GM19099 (cell line): Measurements from ENCODE around the gene UBQLN1.

Source experiments
- POLR2A ChIP-seq: IDR thresholded peaks from 3 replicates; pipeline ENCODE4 v1.6.1; 2011; ENCODE audit warnings: low read depth; ENCODE audit not compliant: insufficient read length; ENCODE audit errors: extremely low read depth

Gene UBQLN1

DNA sequence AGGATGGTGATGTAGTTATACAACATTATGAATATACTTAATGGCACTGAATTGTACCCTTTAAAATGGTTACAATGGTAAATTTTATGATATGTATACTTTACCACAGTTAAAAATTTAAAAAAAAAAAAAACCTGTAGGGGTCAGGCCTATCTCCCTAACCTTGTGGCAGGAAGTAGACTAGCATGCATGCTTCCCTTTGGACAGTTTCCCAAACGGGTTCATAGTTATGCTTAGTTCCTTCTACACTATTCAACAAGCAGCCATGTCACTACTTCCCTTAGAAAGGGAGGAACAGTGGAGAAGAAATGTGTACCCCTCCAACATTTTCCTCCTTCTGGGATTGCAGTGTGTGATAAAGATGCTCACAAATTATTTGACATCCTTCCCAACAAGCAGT is 52.3 kb downstream of the UBQLN1 start:
- no peak for TF ChIP-seq POLR2A

DNA sequence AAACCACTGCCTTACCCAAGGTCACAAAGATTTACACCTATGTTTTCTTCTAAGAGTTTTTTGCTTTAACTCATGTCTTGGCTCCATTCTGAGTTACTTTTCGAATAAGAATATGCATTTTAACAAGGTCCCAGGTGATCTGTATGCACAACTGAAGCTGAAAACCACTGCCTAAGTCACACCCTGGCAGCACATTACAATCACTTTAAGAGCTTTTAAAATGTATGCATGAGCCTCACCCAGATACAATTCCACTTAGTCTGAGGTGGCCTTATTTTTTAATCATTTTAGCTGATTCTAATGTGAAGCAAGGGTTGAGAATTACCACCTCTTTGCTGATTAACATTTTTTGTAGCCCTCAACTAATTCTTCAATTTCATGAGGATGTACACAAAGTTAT is 55.3 kb downstream of the UBQLN1 start:
- no peak for TF ChIP-seq POLR2A

DNA sequence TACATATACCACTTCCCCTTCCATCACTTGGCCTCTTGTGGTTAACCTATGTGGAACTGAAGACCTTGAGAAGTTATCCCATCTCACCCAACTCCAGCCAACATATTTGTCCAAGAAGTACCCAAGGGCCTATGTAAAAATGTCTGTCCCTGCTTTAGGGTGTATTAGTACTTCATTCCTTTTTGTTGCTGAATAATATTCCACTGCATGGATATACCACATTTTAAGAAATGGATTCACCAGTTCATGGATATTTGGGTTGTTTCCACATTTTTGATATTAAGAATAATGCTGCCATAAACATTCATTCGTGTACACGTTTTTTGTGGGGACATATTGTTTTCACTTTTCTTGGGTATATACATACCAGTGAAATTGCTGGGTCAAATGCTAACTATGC is 56.2 kb downstream of the UBQLN1 start:
- no peak for TF ChIP-seq POLR2A

DNA sequence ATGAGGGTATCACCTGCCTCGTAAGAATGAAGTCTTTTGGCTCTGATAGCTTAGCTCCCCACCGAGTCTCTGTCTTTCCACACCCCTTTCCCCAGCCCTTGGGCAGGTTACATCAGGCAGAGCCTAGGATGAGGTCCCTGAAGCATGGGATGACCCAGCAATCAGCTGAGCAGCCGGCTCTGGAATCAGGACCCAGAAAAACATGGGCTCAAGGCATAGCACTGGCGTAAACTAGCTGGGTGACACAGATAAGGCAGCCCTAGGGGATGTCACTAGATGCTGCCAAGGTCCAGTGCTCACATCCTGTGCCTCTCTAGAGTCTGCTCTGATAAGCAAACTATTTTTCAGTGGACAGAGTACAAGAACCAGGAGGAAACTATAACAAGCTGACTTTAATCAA is 58.2 kb downstream of the UBQLN1 start:
- TF ChIP-seq POLR2A = no peak

DNA sequence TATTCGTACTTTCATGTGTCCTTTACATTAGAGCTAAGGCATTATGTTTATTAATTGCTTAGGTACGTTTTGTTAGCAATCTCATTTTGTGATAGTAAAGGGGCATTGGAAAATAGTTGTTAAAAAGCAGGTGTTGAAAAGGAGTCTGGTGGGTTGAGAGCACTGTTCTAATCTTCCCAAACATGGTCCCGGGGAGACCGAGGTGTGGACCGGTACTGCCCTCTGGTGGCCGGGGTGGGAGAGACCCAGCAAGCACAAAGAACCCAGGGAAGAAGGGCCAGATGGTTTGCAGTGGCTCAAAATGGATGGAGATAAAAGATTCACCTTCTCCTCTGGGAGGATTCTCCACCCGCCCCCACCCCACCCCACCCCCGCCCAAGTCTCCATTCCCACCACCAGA is 58.7 kb downstream of the UBQLN1 start:
- TF ChIP-seq POLR2A = no peak

DNA sequence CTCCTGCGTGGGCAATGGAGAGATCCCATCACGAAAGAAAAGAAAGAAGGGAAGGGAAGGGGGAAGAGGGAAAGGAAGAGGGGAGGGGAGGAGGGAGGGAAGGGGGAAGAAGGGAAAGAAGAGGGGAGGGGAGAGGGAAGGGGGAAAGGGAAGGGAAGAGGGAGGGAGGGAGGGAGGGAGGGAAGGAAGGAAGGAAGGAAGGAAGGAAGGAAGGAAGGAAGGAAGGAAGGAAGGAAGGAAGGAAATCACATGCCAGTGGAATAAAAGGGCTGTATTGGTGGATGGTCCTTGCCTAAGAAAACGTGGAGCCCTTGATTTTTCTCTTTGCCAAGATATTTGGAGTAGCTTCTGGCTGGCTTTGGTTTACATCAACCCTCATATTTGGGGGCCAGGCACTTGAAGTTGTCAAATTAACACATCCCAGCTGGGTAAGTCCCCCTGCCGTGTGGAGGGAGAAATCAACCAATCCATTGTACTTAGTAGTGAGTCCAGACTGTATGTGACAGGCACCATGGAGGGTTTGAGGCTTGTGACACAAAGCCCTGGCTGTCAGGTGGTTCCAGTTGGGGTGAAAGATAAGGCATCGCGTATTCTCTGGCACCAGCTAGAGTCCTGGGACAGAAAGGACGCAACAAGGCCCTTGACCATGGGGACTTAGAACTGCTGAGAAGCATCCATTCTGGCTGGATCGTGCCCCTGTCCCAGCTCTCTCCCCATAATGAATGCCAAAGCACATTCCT is 61.1 kb downstream of the UBQLN1 start:
- no peak for TF ChIP-seq POLR2A

DNA sequence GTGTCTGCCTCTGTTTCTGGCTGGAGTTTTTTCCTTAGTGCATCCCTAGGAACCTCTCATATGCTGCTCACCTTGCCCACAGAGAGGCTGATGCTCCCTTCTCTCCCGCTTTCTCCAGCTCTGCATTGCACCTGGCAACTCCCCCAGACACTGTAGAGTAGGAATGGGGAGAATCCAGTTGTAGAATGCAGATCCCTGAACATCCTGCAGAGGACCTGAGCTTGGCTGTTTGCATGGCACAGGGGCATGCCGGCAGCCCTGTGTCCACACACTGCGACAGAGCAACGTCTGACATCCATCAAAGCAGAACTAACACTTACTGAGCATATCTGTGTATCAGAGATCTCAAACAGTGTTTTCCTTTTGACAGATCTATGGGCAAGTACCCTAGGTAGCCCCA is 65.0 kb downstream of the UBQLN1 start:
- TF ChIP-seq POLR2A = no peak

DNA sequence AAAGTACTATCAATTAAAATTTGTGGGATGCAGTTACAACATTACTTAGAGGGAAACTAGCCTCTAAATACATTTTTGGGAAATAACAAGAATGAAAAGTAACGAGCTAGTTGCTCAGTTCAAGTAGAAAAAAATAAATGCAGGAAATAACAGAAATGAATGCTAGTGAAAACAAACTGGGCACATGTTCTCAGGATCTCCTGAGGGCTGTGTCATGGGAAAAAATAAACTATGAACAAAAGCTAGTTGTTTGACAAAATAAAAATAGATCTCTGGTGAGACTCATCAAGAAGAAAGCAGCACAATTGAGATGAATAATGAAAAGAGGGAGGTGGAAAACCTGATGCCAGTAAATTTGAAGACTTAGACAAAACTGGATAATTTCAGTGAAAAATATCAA is 68.5 kb downstream of the UBQLN1 start:
- no peak for TF ChIP-seq POLR2A

DNA sequence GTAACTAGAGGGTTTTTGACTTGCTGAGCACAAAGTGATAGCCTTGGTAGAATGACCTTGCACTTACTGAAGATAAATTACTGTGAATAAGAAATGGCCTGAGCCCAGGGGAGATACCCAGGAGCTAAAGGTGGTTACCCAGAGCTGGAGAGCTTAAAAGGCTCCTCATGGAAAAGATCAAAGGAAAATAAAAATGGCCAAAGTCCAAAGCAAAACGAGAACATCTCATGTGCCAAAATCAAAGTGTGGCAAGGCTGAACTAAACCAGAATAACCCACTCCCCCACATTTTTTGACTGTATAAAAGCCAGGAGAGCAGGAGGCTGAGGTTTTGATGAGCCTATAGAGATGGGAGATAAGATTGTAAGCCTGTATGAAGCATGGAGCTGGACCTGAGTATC is 70.4 kb downstream of the UBQLN1 start:
- TF ChIP-seq POLR2A = no peak

DNA sequence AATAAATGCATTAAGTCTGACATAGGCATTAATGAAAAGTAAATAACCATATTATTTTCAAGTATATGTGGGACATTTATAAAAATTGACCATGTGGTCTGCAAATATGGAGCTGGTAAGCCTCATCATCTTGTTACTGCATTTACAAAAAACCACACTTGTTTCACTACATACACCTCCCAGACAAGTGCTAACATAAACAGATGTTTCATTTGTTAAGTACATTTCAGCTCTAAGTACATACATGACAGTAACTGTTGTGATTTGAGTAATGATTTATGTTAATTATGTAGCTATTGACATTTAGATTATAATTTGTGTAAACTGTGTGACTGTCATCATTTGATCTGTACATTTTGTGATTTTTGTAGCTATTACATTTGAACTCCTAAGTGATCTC is 70.9 kb downstream of the UBQLN1 start:
- TF ChIP-seq POLR2A = no peak

DNA sequence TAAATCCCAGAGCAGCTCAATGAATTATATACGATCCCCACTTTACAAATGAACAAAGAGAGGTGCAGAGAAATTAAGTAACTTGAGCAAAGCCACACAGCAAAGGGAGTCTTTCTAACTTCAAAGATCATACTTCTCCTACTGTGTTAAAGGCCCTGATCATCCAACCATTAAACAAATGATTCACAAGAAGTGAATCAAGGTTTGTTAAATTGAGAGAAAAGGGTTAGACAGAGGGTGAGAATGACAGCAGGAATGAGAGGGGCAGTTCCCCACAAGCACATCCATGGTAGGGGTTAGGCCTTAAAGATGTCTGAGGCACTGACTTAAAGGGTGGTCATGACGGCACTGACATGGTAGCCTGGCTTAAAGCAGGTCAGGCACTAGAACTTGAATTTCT is 74.1 kb downstream of the UBQLN1 start:
- no peak for TF ChIP-seq POLR2A

DNA sequence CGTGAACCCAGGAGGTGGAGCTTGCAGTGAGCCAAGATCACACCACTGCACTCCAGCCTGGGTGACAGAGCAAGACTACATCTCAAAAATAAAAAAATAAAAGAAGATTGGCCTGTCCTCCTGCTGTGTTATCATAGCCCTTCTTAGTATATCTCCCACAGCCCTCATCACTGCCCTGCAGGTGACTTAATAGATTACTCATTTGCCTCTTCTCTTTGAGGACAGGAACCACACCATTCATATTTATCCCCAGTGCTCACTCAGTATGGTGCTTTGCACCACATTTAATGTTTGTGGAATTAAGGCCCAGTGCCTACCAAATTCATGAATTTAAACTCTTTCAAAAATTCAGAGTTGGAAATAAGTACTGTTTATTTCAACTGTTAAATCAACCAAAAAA is 74.5 kb downstream of the UBQLN1 start:
- no peak for TF ChIP-seq POLR2A

DNA sequence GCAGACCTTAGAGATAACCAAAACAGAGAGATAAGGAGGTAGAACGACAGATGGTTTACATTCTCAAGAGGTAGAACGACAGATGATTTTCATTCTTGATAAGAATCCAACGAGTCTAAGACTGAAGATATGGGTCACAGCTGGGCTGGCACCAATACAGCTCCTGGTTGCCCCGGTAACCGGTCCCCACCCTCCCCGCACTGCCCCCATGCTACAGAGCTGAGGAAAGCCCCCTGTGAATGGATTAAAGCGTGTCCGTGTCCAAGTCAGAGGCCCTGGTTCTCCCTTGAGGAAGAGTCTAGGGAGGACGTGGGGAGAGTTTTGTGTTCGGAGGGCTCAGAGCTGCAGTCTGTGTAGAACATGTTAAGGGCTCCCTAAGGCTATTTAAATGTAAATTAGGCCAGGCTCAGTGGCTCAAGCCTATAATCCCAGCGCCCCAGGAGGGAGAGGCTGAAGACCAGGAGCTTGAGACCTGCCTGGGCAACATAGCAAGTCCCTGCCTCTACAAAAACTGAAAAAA is 76.8 kb downstream of the UBQLN1 start:
- TF ChIP-seq POLR2A = no peak

DNA sequence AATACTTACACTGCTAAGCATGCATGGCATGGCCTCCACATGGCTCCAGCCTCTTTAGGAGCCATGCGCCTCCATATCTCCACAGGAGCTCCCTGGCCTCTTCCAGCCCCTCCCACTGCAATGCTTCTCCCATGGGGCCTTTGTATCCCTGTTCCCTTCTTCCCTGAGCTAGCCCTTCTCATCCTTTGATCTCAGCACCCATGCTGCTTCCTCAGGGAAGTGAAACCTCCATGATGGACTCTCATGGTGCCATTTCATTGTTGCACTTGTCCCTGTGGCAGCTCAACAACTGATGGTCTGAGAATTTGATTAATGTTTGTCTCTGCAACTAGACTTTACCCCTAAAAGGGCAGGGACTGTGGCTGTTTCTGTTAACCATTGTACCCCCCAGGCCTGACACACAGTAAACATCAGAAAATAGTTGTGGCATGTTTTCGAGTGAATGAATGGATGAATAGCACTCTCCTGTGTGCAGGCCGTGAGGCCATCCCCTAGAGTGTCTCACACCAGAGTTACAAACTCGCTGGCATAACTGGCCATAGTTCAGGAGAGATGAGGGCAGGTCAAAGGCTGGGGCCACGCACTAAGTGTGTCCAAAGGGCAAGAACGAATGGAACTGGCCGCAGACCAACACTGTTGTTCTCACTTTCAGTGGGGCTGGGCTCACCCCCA is 78.2 kb downstream of the UBQLN1 start:
- TF ChIP-seq POLR2A = no peak

DNA sequence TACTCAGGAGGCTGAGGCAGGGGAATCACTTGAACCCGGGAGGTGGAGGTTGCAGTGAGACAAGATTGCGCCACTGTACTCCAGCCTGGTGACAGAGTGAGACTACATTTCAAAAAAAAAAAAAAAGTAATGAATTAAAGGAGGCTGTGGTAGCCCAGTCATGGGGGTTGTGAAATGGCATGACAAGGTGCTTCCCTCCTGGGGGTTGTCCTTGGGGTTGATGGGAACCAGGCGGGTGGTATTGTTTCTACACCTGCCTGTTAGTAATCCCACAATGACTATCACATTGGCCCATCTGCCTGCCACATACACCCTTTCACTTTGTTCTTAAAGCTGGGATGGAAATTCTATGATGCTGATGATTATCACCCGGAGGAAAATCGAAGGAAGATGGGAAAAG is 79.2 kb downstream of the UBQLN1 start:
- TF ChIP-seq POLR2A = no peak

DNA sequence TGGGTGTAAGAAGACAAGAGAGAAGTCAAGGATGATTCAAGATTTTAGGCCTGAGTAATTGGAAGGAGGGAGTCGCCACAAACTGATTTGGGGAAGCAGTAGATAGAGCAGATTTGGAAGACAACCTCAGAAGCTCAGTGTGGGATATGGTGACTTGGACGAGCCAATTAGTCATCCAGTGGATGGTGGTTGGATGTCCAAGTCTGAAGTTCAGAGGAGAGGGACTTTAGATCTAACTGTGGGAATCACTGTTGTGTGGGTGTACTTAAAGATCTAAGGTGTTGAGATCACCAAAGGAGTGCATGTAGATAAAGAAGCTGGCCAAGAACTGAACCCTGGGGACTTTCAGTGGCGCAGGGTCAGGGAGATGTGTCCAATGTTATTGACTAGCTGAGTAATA is 82.6 kb downstream of the UBQLN1 start:
- no peak for TF ChIP-seq POLR2A

DNA sequence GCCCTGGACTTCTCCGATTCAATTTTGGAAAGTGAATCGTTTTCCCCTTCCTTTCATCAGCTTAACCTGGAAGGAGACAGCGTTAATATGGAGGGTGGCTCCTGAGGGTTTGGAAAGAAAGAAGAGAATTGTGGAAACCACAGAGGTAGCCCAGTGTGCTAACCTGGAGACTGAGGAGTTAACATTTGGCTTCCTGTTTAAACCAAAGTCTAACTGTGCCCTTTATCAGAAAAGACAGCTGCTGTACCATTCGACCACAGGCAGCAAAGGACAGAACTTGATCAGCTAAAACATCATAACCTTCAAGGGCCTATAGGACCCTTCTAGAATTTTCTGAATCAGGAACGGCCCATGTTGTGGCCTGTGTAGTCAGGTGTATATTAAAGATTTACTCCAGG is 84.1 kb downstream of the UBQLN1 start:
- TF ChIP-seq POLR2A = no peak

DNA sequence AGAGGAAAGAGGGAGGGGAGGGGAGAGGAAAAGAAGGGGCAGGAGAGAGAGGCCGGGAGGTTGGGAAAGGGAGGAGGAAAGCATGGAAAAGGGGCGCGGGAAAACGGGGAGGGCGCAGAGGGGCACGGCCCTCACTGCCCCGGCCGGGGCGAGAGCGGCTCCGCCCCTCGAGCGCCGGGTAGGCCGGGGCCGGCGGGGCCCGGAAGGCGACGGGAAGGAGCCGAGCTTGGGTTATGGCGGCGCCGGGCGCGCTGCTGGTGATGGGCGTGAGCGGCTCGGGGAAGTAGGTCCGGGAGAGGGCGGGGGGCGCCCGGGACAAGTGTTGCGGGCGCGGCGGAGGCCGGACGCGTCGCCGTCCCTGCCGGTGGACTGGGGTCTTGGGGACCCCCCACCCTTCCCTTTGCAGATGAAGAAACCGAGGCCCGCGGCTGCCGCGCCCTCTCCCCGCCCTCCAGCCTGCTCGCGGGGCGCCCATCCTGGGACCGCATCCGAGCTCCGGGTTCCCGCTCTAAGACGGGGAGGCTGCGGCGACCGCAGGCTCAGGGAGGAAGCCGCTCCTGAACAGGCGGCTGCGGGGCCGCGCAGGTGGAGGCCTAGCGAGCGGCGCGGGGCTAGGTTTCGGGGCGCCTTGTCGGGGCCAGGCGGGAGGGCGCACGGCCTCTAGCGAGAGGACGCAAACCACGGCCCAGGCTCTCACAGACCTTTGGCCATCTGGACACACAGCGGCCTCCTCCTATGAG is 84.6 kb downstream of the UBQLN1 start, which contains the start of gene IDNK:
Gene IDNK, plus strand, starts transcription at position 205 of the 740 bp plus-strand sequence. Its CDS starts 29 bp downstream, at position 234.
- peak; percentile 76 for TF ChIP-seq POLR2A
